HEK293 (cell line): ENCODE data around the gene KCNMB2.

ENCODE experiments used
- CTCF ChIA-PET: fragments of 350-600 bp; formaldehyde crosslinking; extraction: SDS; loops from one replicate; lab custom pipeline; 2021; ENCODE audit warnings: antibody characterized with exemption; lab: Yijun Ruan, JAX
- POLR2A ChIA-PET: fragments of 300-600 bp; formaldehyde crosslinking; extraction: SDS; loops from one replicate; lab custom pipeline; 2020; ENCODE audit warnings: antibody characterized with exemption, inconsistent platforms; lab: Yijun Ruan, JAX
- H3K27ac ChIP-seq: fragments of 200-500 bp; sonication (Bioruptor generic); 2 replicates; pipeline ENCODE4 v1.5.1; 2014; ENCODE audit warnings: low read depth, low read length, control low read depth, inconsistent platforms; ENCODE audit errors: extremely low read depth
- H3K36me3 ChIP-seq, 2 experiments: fragments of 200-500 bp in 1 of 2; sonication (Bioruptor generic) in 1 of 2; 1 replicate in 1 of 2; 2 replicates in 1 of 2; pipeline ENCODE4 v1.5.1; 2014 to 2017; ENCODE audit warnings: inconsistent platforms in 2 of 2, low read length in 2 of 2; ENCODE audit not compliant: control insufficient read depth in 2 of 2, insufficient read depth in 1 of 2
- H3K4me1 ChIP-seq: fragments of 200-500 bp; sonication (Bioruptor generic); 2 replicates; pipeline ENCODE4 v1.5.1; 2014; ENCODE audit warnings: mild to moderate bottlenecking, low read length, inconsistent platforms; ENCODE audit not compliant: control insufficient read depth, insufficient read depth
- H3K4me3 ChIP-seq: 2 replicates; pipeline ENCODE4 v1.5.1; 2011; ENCODE audit warnings: low read depth, mild to moderate bottlenecking, control low read depth, low read length, moderate library complexity
- H3K9me3 ChIP-seq: fragments of 200-500 bp; sonication (Bioruptor generic); 2 replicates; pipeline ENCODE4 v1.5.1; 2014; ENCODE audit warnings: low read depth, low read length, inconsistent platforms; ENCODE audit not compliant: control insufficient read depth, insufficient read depth
- BCL11B ChIP-seq: fragments of 450-650 bp; formaldehyde crosslinking; IDR thresholded peaks from 2 replicates; pipeline ENCODE4 v1.5.1; 2016; ENCODE audit warnings: low read depth, missing biosample characterization, missing genetic modification characterization
- SCRT1 ChIP-seq: fragments of 450-650 bp; formaldehyde crosslinking; IDR thresholded peaks from 2 replicates; pipeline ENCODE4 v1.5.1; 2016; ENCODE audit warnings: missing biosample characterization, missing genetic modification characterization, borderline replicate concordance
- YY1 ChIP-seq: fragments of 450-650 bp; formaldehyde crosslinking; IDR thresholded peaks from 2 replicates; pipeline ENCODE4 v1.5.1; 2018; ENCODE audit warnings: missing biosample characterization, missing genetic modification characterization
- ZNF10 ChIP-seq: fragments of 450-650 bp; formaldehyde crosslinking; IDR thresholded peaks from 2 replicates; pipeline ENCODE4 v1.5.1; 2017; ENCODE audit warnings: missing biosample characterization, missing genetic modification characterization
- ZNF155 ChIP-seq: fragments of 450-650 bp; formaldehyde crosslinking; IDR thresholded peaks from 2 replicates; pipeline ENCODE4 v1.5.1; 2016; ENCODE audit warnings: missing biosample characterization, missing genetic modification characterization
- ZNF2 ChIP-seq: fragments of 450-650 bp; formaldehyde crosslinking; IDR thresholded peaks from 2 replicates; pipeline ENCODE4 v1.5.1; 2016; ENCODE audit warnings: missing biosample characterization, missing genetic modification characterization
- ZNF302 ChIP-seq: fragments of 450-650 bp; formaldehyde crosslinking; IDR thresholded peaks from 2 replicates; pipeline ENCODE4 v1.5.1; 2016; ENCODE audit warnings: missing biosample characterization, missing genetic modification characterization, low read depth
- ZNF398 ChIP-seq: fragments of 450-650 bp; formaldehyde crosslinking; IDR thresholded peaks from 2 replicates; pipeline ENCODE4 v1.5.1; 2017; ENCODE audit warnings: missing biosample characterization, missing genetic modification characterization
- ZNF513 ChIP-seq: fragments of 450-650 bp; IDR thresholded peaks from 2 replicates; pipeline ENCODE4 v1.5.1; 2018; ENCODE audit warnings: missing biosample characterization, missing genetic modification characterization
- ZNF548 ChIP-seq: fragments of 450-650 bp; formaldehyde crosslinking; IDR thresholded peaks from 2 replicates; pipeline ENCODE4 v1.5.1; 2016; ENCODE audit warnings: missing biosample characterization, missing genetic modification characterization
- ZNF600 ChIP-seq: fragments of 450-650 bp; formaldehyde crosslinking; IDR thresholded peaks from 2 replicates; pipeline ENCODE4 v1.5.1; 2016; ENCODE audit warnings: missing biosample characterization, missing genetic modification characterization
- ZNF677 ChIP-seq: fragments of 450-650 bp; IDR thresholded peaks from 2 replicates; pipeline ENCODE4 v1.5.0; 2018; ENCODE audit warnings: missing biosample characterization, mild to moderate bottlenecking, missing genetic modification characterization, moderate library complexity
- ZNF837 ChIP-seq: fragments of 450-650 bp; formaldehyde crosslinking; IDR thresholded peaks from 2 replicates; pipeline ENCODE4 v1.5.1; 2016; ENCODE audit warnings: missing biosample characterization, missing genetic modification characterization
- ZSCAN4 ChIP-seq: fragments of 450-650 bp; formaldehyde crosslinking; IDR thresholded peaks from 2 replicates; pipeline ENCODE4 v1.5.1; 2017; ENCODE audit warnings: missing biosample characterization, missing genetic modification characterization

Gene KCNMB2

GRCh38 chr3:178517665-178518334 lies 18.4 kb upstream of the KCNMB2 start:
- ChIA-PET POLR2A (no interaction called here), CTCF (interaction anchor here (0.6 kb wide), 1 partner anchor 497 kb away, joined by 5 read pairs; no protein-coding TSS in a partner anchor)
- Histone ChIP-seq H3K4me3 (no peak overlapping the region), H3K27ac (no peak overlapping the region), H3K36me3 (no peaks in the 10 kb centered on the region), H3K4me1 (no peaks in the 10 kb centered on the region), H3K9me3 (no peaks in the 10 kb centered on the region)
- TF ChIP-seq ZNF548 (tag by site-specific recombination) (no peak), ZNF677 (tag by site-specific recombination) (no peak)

GRCh38 chr3:178518660-178519396 lies 17.4 kb upstream of the KCNMB2 start:
- POLR2A ChIA-PET: no interaction called here

GRCh38 chr3:178519701-178520100 lies 16.5 kb upstream of the KCNMB2 start:
- H3K4me1 ChIP-seq: no peaks in the 10 kb centered on the region
- no peak overlapping the region for H3K27ac ChIP-seq
- CTCF ChIA-PET: no interaction called here
- H3K4me3 ChIP-seq: no peak overlapping the region
- no peaks in the 10 kb centered on the region for H3K9me3 ChIP-seq
- TF ChIP-seq BCL11B (tag by site-specific recombination): no peak
- no peak for TF ChIP-seq ZNF600 (tag by site-specific recombination)
- no peak for TF ChIP-seq ZSCAN4 (tag by site-specific recombination)
- TF ChIP-seq SCRT1 (tag by site-specific recombination): no peak
- TF ChIP-seq ZNF10 (tag by site-specific recombination): no peak
- POLR2A ChIA-PET: no interaction called here
- H3K36me3 ChIP-seq: no peaks in the 10 kb centered on the region

More at GRCh38 chr3:178518660-178519396, 17.4 kb upstream of the KCNMB2 start:
- no peaks in the 10 kb centered on the region for H3K9me3 ChIP-seq
- no peak overlapping the region for H3K4me3 ChIP-seq
- TF ChIP-seq ZNF837 (tag by site-specific recombination) (no peak), ZNF155 (no peak), YY1 (tag by site-specific recombination) (no peak), ZNF513 (no peak), ZNF398 (tag by site-specific recombination) (no peak), ZNF2 (tag by site-specific recombination) (no peak), ZNF302 (tag by site-specific recombination) (no peak)
- H3K36me3 ChIP-seq: no peaks in the 10 kb centered on the region
- no peaks in the 10 kb centered on the region for H3K4me1 ChIP-seq
- no peak overlapping the region for H3K27ac ChIP-seq
- CTCF ChIA-PET: no interaction called here
